Keratinocyte (primary cell): ENCODE data around the gene ANTXR2. TPM values are rescaled to one million over a fixed set of nuclear protein-coding genes. Genes with fewer than 3 reads are reported as not detected.

ENCODE experiments used
- DNase-seq: peaks from one replicate; pipeline ENCODE4 v3.0.0-alpha.2; 2011; ENCODE audit warnings: low read depth, missing footprints, low spot score
- FAIRE-seq: peaks from 2 replicates; lab custom pipeline; 2011; peaks lifted over from hg19 to GRCh38; lab: Jason Lieb, UNC
- H2AFZ ChIP-seq: 2 replicates; pipeline ENCODE4 v1.6.0; 2012; ENCODE audit warnings: low read length, control low read depth, inconsistent platforms; ENCODE audit not compliant: control insufficient read depth
- H3K27ac ChIP-seq: 2 replicates; pipeline ENCODE4 v1.5.1; 2011; ENCODE audit warnings: low read length; ENCODE audit not compliant: control insufficient read depth, insufficient read depth
- H3K27me3 ChIP-seq: 3 replicates; pipeline ENCODE4 v1.6.0; 2011; ENCODE audit warnings: low read length; ENCODE audit not compliant: control insufficient read depth, insufficient read depth; ENCODE audit errors: extremely low read depth
- H3K36me3 ChIP-seq, 2 experiments: 2 replicates in 1 of 2; 3 replicates in 1 of 2; pipeline ENCODE4 v1.5.1; 2011; ENCODE audit warnings: low read length in 2 of 2, mild to moderate bottlenecking in 1 of 2; ENCODE audit not compliant: control insufficient read depth in 2 of 2, insufficient read depth in 2 of 2; ENCODE audit errors: extremely low read depth in 1 of 2
- H3K4me1 ChIP-seq: 3 replicates; pipeline ENCODE4 v1.5.1; 2011; ENCODE audit warnings: low read length; ENCODE audit not compliant: control insufficient read depth, insufficient read depth; ENCODE audit errors: extremely low read depth
- H3K4me2 ChIP-seq: 3 replicates; pipeline ENCODE4 v1.6.0; 2011; ENCODE audit warnings: low read depth, low read length; ENCODE audit not compliant: control insufficient read depth, insufficient read depth; ENCODE audit errors: extremely low read depth
- H3K4me3 ChIP-seq, 3 experiments: fragments of 200-600 bp in 1 of 3; sonication (generic) in 1 of 3; 2 replicates in 2 of 3; 3 replicates in 1 of 3; pipeline ENCODE4 v1.5.1; 2011 to 2016; ENCODE audit warnings: low read length in 3 of 3, mild to moderate bottlenecking in 3 of 3, control low read depth in 2 of 3, inconsistent platforms in 1 of 3, low read depth in 1 of 3, mixed read lengths in 1 of 3, mixed run types in 1 of 3, moderate library complexity in 1 of 3; ENCODE audit not compliant: control insufficient read depth in 2 of 3, insufficient read depth in 2 of 3; ENCODE audit errors: extremely low read depth in 1 of 3
- H3K79me2 ChIP-seq: 2 replicates; pipeline ENCODE4 v1.6.0; 2012; ENCODE audit warnings: low read length; ENCODE audit not compliant: control insufficient read depth, insufficient read depth
- H3K9ac ChIP-seq: 3 replicates; pipeline ENCODE4 v1.6.0; 2011; ENCODE audit warnings: low read length; ENCODE audit not compliant: control insufficient read depth, insufficient read depth; ENCODE audit errors: extremely low read depth
- H3K9me1 ChIP-seq: 3 replicates; pipeline ENCODE4 v1.6.0; 2011; ENCODE audit warnings: low read length; ENCODE audit not compliant: control insufficient read depth, insufficient read depth; ENCODE audit errors: extremely low read depth
- H3K9me3 ChIP-seq: 2 replicates; pipeline ENCODE4 v1.5.1; 2012; ENCODE audit warnings: low read depth, low read length; ENCODE audit not compliant: control insufficient read depth
- H4K20me1 ChIP-seq: 3 replicates; pipeline ENCODE4 v1.6.0; 2011; ENCODE audit warnings: low read length; ENCODE audit not compliant: control insufficient read depth, insufficient read depth; ENCODE audit errors: extremely low read depth
- CTCF ChIP-seq, 3 experiments: IDR thresholded peaks in 1 of 3; conservative IDR thresholded peaks in 1 of 3; optimal IDR thresholded peaks in 1 of 3; 2 replicates in 2 of 3; 3 replicates in 1 of 3; pipeline versions ENCODE3 to v1.5.1; 2011; ENCODE audit warnings: low read length in 3 of 3, mild to moderate bottlenecking in 3 of 3, moderate library complexity in 2 of 3, control low read depth in 1 of 3, inconsistent platforms in 1 of 3; ENCODE audit not compliant: insufficient read depth in 2 of 3; ENCODE audit errors: extremely low read depth in 1 of 3
- EZH2 ChIP-seq: IDR thresholded peaks from one replicate; pipeline ENCODE4 v1.6.1; 2012; ENCODE audit warnings: inconsistent platforms, mild to moderate bottlenecking, low read length, moderate library complexity
- dilution Hi-C: fragments of 300-500 bp; cut with MboI; formaldehyde crosslinking; loops from one replicate; pipeline ENCODE4 v1.7.0; 2020; ENCODE audit warnings: low sequenced_read_pairs; ENCODE audit not compliant: extremely low pct_ligation_motif_present
- polyA plus RNA-seq, 5 experiments: library from polyadenylated mRNA; depleted of rRNA in 3 of 5; stranded (reverse) in 3 of 5; stranded (forward) in 1 of 5; unstranded in 1 of 5; fragments of >200 nt; gene quantifications; 1 replicate in 1 of 5; 2 replicates in 3 of 5; 3 replicates in 1 of 5; pipeline versions ENCODE4 v1.2.1 to v1.2.3, GENCODE V29; 2011 to 2012; ENCODE audit warnings: missing spikeins in 2 of 5, low read depth in 1 of 5, low replicate concordance in 1 of 5

ANTXR2 gene
- polyA plus RNA-seq, 1 donor (not counting 4 experiments of a cell fraction or from before 2014, with no cell fraction given): 89.1 TPM

- Histone ChIP-seq H3K4me1 (peaks cover 8% of the 10 kb centered on the region), H3K79me2 (no peaks in the 10 kb centered on the region), H3K4me2 (no peak overlapping the region), H2AFZ (no peak overlapping the region), H3K4me3 (no peak overlapping the region), H3K36me3 (no peaks in the 10 kb centered on the region), H3K27ac (no peak overlapping the region), H3K27me3 (no peaks in the 10 kb centered on the region), H3K9me1 (no peaks in the 10 kb centered on the region), H3K9me3 (no peaks in the 10 kb centered on the region), H3K9ac (no peak overlapping the region), H4K20me1 (no peaks in the 10 kb centered on the region)
- no peak for TF ChIP-seq EZH2
- dilution Hi-C loops: no loop called here
- DNase-seq (no peak), FAIRE-seq (no peak)
Measured at GRCh38 chr4:80116516-80116915, 43.5 kb upstream of the ANTXR2 start.

GRCh38 chr4:80115368-80116181, 42.5 kb upstream of the ANTXR2 start:
- Histone ChIP-seq H3K36me3 (no peaks in the 10 kb centered on the region), H3K9me1 (no peaks in the 10 kb centered on the region), H3K27ac (no peak overlapping the region), H3K4me3 (no peak overlapping the region), H4K20me1 (no peaks in the 10 kb centered on the region), H3K27me3 (no peaks in the 10 kb centered on the region), H3K4me1 (peaks cover 8% of the 10 kb centered on the region), H3K9me3 (no peaks in the 10 kb centered on the region), H3K9ac (no peak overlapping the region), H3K79me2 (no peaks in the 10 kb centered on the region), H3K4me2 (no peak overlapping the region), H2AFZ (no peak overlapping the region)
- TF ChIP-seq EZH2: no peak
- no peak for TF ChIP-seq CTCF (optimal IDR thresholded peaks at IDR 0.05 in 1 of 3, IDR thresholded peaks at IDR 0.05 in 1 of 3, conservative IDR thresholded peaks at IDR 0.05 in 1 of 3; ENCODE audit: extremely low read depth in 1 of 3, insufficient read depth in 2 of 3, low read length in 3 of 3)
- DNase-seq (no peak), FAIRE-seq (no peak)
- dilution Hi-C loops: no loop called here
